GM19023 (cell line): ENCODE results near the gene AGPAT4.

Experiments used
- ATAC-seq: cut with Tn5 transposase; IDR thresholded peaks from one replicate; pipeline ENCODE4 v1.9.1; 2021; ENCODE audit warnings: mild to moderate bottlenecking, moderate library complexity; ENCODE audit not compliant: unreplicated experiment

Gene AGPAT4

DNA sequence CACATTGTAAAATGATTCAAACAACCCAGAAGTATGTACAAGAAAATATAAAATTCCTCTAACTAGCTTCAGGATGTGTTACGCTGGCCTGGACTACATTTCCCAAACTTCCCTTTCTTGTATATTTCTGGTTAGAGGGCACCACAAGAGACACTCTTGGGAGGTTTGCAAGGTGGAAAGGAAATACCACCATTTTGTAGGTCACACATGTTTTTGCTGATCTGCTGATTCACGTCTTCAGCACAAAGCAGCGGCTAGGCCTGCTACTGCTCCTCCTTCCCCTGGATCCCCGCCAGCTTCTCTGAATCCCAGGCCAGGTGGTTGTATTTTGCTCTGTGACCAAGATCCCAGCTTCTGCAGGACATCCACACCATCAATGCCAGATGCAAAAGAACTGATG, 104.2 kb downstream of the AGPAT4 start:
- no peak for ATAC-seq

DNA sequence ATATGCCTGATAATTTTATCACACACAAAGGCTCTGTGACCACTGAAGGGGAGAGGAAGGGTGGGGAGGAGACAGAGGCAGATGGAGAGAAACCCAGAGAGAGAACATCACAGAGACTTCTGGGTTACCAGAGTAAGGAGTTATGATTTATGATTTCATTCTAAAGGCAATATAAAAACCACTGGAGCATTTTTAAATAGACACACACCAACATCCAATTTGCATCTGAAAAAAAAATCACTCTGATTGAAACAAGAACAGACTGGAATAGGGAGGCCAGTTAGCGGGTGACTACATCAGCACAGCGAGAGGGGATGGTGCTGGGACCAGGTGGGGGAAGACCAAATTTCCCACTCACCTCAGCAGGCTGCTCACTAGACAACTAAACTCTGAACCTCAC, 104.8 kb downstream of the AGPAT4 start:
- no peak for ATAC-seq

DNA sequence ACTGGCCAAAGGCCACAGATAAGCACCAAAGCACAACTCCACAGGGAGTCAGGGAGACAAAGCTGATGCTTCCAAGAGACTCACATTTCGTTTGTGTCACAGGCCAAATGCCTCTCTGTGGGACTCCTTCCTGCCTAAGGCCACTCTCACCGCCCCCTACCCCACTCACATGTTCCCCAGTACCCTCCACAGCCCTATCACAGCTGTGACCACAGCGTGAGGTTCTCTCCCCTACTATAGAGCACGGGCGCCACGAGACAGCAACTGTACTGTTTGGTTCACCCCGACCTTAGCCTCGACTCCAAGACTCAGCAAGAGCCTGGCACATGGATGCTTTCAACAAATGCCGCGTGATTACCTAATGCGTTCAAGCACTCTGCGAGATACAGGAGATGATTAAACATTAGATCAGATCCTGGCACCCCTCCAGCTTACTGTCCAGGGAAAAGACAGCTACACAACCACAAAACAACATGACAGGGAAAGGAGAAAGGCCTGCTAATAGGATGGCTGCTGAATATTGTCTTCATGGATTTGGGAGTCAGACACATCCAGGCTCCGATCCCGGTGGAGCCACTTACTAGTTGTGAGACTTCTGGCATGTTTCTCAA, 105.5 kb downstream of the AGPAT4 start:
- ATAC-seq, result no peak

DNA sequence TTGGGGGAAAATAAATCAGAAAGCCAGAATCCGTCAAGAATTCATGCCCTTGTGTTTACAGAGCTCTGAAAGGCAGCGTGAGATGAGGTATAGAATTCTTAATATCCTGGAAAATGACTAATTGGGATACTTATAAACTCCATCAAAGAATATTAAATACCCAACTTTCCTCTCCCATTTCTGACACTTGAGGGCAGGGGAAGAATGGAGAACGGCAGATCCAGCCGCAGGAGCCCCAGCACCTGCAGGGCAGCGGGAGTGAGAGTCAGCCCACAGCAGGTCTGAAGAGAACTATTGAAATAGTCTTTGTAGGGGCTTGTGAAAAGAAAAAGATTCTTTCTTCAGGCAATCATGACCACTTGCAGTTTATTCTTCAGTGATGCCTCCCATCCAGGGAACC, 107.2 kb downstream of the AGPAT4 start:
- ATAC-seq, result no peak

DNA sequence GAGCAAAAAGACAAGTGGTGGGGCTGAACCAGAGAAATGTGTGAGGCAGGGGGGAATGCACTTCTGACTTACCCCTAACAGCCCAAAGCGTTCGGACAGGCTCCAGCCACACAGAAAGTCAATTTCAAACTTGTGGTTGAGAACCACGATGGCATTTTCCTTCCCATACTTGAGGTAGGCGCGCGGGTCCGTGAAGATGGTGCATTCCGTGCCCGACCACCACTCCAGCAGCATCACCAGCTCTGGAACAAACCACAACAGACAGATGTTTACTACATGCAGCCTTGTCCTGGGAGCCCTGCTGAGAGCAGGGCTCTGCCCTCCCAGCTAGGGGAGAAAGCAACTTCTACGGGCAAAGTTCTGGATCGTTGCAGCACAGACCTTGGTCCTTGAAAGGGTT, 107.7 kb downstream of the AGPAT4 start:
- ATAC-seq, result no peak

DNA sequence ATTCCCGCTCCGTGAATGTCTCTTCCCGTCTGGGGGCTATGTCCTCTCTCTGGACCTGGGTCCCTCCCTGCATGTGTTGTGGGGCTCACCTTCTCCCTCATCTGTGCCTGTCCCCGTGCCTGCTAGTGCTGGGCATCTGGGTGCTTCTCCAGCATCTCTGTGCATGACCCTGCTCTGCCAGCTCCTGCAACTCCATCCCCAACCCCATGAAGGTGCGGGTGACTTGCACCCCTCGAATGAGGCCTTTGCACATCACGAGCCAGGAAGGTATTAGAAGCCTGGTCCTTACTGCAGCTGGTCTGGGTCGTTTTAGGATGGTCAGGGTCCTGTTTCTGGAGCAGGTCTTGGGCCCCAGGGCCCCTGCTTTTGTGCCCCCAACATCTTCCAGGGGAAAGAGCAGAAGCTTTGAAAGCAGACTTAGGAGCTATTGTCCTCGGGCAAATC, 109.7 kb downstream of the AGPAT4 start:
- ATAC-seq, result no peak

DNA sequence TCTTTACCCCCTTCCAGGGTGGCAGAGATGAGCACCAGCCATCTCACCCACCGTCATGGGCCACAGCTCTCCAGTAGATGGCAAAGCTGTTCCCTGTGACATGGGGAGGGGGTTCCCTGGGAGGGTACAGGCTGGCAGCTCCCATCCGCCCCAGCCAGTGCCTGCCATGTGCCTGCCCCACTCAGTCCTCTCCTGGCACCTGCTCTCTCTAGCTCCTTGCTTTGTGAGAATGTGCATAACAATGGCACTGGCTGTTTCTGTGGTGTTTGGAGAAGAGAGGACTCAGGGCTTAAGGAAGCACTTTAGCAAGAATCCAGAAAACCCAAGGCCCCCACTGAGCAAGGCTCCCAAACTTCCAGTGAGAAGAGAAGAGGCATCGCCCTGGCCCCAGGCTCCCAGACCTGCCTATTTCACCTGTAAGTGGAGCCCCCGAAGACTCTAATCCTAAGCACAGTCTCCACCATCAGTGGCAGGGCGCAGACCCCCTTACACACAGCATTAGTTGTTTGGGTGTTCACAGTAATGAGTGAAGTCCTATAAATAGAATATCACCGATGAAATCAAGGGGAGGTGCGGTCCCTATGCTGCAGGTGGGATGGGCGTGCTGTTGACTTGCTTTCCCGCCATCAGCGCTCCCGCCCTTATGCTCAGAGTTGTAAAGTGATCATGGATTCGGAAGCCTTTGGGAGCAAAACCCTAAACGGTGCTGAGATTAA, 110.2 kb downstream of the AGPAT4 start:
- no peak for ATAC-seq

DNA sequence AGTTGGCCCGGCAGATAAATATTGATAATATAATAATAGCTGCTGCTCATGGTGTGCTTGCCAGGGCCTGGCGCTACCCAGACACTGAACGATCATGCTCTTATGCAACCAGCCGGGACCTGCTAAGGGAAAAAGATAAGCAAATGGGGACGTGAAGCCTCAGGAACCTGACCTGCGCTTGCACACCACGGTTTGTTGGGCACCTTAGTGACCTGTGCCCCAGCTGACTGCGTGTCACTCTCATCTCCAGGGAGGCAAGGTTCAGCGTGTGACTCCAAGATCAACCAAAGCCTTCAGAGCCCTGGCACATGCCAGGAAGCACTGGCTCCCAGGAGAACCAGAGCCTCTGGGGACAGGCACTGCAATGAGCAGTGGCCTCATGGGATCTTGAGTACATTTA, 111.1 kb downstream of the AGPAT4 start:
- ATAC-seq, result no peak

DNA sequence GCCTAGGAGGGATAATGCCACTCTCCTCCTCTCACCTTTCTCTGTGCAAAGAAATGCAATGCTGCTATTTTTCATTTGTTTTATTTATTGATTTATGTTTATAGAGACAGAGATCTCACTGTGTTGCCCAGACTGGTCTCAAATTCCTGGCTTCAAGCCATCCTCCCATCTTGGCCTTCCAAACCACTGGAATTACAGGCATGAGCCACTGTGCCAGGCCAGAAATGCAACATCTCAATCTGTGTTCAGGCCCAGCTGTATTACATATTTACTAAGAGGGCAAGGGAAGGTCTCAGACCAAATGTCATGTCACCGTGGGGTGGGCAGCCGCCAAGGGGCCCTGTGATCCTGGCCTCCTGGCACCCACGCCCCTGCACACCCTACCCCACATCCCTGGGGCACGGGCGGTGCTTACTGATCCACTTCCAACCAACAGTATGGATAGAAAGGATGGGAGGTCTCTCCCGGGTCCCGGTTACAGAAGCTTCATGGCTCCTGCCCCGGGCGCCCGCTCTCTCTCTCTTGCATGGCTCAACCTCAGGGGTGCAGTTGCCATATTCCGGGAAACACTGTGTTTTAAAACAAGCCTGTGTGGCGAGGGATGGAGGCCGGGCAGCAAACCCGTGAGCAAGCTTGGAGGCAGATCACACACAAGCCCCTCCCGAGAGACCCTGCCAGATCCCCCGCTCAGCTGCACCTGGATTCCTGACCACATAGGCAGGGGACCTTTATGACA, 111.8 kb downstream of the AGPAT4 start:
- no peak for ATAC-seq

DNA sequence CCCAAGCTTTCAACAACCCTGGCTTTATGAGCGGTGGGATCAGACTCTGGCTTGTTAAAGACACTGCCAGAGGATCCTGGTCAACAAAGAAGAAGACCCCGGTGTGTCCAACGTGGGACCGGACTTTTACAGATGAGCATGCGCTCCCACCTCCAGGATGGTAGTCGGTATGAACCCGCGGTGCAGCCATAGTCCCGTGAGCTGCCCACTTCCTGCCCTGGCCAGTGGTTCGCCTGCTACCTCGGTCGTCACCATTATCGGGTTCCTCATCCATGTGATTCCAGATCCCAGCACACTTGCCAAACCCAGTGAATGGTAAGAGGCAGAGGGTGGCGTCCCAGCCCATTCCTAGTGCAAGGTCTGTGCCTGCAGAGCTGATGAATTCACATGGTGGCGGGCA, 112.7 kb downstream of the AGPAT4 start:
- no peak for ATAC-seq

DNA sequence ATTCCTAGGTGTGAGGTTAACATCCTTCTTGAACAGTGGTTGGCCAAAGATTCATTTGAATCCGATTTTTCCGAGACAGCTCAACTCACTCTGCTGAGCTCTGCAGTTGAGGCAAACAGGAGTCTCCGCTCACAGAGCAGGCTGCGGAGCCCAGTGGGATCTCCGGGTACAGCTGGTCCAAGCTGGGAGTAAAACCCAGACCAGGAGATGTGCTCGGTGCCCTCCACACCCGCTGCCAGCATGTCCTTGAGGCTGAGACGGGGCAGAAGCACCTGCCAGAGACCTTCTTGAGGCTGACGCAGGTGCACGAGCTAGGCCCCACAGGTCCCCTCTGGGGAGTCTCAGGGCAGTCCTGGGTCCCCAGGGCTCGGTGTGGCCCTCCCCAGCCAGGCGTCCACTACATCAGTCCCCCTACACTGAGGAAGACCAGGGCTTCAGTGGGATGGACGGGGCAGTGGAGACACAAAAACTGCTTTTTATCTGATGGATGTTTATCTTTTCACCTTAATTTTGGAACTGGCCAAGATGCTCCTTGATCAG, 119.0 kb downstream of the AGPAT4 start:
- ATAC-seq, result no peak

DNA sequence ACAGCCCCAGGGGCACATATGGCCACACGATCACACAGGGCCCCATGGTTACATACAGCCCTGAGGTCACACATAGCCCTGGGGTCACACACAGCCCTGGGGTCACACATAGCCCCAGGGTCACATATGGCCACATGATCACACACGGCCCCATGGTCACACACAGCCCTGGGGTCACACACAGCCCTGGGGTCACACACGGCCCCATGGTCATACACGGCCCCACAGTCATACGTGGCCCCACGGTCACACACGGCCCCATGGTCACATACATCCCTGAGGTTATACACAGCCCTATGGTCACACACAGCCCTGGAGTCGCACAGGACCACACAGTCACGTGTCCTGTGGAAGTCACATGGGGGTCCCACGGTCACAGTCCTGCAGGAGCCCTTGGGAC, 120.1 kb downstream of the AGPAT4 start:
- ATAC-seq, result no peak

DNA sequence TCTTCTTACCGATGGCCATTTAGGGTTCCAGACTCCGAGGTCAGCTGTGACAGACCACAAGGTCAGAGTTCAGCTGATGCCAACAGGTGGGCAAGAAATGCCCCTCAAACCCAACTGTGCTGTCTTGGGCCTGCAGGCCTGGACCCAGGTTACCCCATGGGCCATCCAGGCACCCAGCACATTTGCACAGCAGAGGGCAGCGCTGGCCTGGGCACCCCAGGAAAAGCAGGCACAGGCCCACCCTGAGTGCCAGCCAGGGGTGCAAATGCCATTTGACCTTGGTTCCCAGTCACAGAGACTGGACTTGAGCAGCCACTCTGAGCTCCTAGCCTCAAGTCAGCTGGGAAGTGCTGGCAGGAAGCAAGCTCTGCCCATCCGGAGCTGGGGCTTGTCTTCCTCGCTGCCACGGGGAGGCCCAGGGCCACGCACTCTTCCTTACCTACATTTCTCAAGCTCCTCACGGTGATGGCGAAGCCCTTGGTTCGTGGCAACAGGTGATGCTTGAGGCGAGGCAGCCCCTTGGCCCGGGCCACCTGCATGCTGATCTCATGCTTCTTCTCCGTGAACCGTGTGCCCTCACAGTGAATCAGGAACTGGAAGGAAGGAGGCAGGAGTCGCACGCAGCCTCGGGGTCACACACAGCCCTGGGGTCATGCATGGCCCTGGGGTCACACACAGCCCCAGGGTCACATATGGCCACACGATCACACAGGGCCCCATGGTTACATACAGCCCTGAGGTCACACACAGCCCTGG, 120.8 kb downstream of the AGPAT4 start:
- ATAC-seq, result no peak

DNA sequence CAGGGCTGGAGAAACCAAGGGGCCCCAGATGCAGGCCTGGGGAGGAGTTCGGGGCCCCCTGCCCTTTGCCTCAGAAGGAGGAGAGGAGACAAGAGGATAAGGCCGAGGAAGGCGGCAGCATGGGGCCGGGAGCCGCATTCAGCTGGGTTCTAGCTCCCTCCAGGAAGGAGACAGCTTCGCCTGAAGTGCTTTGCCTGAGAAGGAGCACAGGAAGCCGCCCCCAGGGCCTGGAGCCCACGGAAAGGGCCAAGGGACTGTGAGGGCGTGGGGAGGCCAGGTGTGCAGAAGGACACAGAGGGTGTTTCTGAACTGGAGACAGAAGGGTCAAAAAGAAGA, 121.4 kb downstream of the AGPAT4 start:
- ATAC-seq, result no peak

DNA sequence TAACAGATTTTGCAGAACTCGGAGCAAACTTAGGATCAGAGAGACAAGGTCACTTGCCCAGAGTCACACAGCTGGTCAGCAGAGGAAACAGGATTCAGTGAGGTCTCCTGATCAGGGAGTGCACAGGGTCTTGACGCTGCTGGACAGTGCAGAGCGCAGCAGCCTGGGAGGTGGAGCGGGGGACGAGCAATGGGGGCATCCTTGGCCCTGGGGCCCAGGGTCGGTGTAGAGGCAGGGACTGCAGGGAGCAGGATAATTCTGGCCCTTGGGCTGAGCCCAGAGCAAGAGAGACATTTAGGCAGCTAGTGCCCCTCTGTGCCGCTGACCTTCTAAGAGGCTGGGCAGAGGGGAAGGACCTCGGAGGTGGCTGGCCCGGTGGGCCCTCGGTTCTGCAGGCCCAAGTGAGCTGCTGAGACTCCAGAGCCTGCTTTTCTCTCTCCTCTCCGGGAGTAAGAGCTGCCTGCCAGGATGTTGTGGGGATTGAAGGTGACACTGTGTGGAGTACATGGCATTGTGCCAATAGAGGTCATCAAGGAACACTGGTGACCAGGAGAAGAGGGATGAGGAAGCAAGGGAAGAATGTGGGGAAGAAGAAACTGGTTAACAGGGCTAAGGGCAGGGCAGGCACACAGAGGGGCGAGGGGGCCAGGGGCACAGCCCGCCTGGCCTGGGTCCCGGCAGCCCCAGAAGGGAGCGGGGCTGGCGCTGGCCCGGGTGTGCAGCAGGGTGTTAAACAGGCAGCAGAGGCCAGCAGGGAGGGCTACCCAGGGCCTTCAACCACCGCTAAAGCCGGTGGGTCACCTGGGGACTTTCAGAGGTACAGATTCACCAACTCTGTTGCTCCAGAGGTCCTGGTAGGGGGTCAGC, 122.0 kb downstream of the AGPAT4 start:
- no peak for ATAC-seq

DNA sequence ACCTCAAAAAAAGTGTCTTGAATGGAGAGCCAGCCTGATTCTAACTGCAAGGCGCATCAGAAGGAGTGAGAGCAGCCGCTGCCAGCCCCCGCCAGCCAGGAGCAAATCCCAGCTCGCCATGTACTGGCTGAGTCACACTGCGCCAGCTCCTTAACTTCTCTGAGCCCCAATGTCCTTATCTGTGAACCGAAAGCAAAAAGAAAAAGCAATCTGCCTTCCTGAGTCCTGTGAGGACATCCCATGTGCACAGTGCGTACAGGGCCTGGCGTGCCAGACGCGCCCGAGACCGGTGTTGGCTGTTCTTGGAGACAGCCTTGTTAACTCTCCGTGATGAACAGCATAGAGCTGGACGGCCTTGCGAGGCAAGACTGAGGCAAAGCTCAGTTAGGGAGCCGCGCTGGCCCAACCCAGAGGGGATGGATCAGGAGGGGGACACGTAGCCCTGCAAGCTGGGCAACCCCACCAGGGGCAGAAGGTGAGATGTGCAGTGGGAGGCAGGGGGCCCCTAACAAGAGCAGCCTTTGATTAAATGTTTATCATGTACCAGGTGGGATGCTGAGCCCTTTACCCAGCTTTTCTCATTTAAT, 122.7 kb downstream of the AGPAT4 start:
- ATAC-seq, result no peak

DNA sequence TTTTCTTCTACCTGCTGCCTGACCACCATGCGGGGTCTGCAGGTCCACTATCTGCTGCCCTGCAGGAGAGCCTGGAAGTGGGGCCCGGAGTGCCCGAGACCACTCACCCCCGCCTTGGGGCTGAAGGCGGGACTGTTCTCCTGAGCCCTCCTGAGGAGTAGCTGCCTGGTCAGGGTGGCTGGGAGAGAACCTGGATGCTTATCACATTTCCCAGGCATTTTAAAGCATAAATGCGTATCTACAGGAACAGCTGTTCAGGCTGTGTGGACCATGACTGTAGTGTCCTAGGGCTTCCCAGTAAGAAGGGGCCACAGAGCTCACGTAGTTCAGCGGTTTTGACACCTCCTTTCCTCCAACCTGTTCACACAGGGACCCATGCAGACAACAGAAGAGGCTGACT, 123.3 kb downstream of the AGPAT4 start:
- no peak for ATAC-seq

DNA sequence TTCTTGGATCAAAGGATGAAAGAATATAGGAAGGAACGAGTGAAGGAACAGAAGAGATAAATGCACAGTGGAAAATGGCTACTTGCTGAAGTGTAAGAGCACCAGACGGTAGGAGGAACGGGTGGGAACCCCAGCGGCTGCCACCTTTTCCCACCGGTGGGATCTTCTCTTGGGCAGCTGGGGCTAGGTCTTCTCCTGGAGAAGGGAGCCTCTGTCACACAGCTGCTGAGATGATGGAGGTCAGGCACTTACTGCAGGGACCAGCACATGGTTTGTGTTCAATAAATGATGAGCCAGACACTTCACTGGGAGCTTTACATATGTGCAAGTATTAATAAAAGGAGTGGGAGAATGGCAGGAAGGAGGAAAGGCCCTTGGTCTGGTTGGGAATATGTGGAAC, 123.7 kb downstream of the AGPAT4 start:
- ATAC-seq, result no peak

DNA sequence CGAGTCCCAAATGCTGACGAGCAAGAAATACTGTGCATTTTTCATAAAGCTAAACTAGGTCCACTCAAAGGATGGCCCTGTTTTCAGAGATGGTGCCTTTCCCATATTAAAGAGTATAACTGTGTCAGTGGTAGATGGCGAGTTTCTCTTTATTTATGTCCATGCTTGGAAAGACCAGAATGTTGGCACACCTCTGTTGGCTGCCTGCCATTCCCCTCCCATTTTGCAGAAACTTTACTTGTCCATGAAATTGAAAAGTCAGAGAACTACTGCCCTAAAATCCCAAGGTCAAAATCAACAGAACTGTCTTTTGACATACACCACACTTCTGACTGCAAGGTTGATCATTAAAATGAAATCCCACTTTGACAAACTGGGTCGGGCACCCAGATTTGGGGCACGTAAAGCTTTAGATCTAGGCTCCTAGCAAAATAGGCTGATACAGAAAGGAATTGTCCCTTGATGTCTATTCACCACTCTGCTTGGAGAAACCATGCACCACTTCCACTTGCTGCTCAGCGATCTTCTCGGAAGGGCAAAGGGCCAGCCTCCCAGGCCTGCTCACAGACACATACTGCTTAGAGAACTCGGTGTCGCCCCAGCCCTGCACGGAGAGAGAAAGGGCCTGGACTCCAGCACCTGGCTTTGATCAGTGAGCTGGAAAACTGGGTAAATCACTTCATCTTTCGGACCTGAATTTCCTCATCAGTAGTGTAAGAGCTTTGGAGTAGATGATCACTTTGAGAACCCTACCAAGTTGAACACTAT, 130.0 kb downstream of the AGPAT4 start:
- no peak for ATAC-seq
